ENCODE data around the gene DPEP3.

GRCh38 chr16:67942510-67943255 is 37.6 kb downstream of the DPEP3 start:
- TF ChIP-seq EP300 (IDR thresholded peaks at IDR 0.05), result no peak
- TF ChIP-seq CTCF (IDR thresholded peaks at IDR 0.05), result no peak
